22Rv1 (cell line): ENCODE data around the gene DSCAML1.

Experiments used
- H3K27ac ChIP-seq: fragments of 450-650 bp; 2 replicates; pipeline ENCODE4 v1.5.1; 2017
- CTCF ChIP-seq: fragments of 450-650 bp; IDR thresholded peaks from 2 replicates; pipeline ENCODE4 v1.5.1; 2017; ENCODE audit warnings: mild to moderate bottlenecking
- ZFX ChIP-seq: fragments of 450-650 bp; IDR thresholded peaks from 2 replicates; pipeline ENCODE4 v1.6.1; 2017; ENCODE audit warnings: antibody characterized with exemption, borderline replicate concordance

The DSCAML1 gene

GRCh38 chr11:117387992-117388755 lies 408.8 kb downstream of the DSCAML1 start:
- no peak overlapping the region for H3K27ac ChIP-seq

GRCh38 chr11:117385906-117386305 lies 411.1 kb downstream of the DSCAML1 start:
- no peak overlapping the region for H3K27ac ChIP-seq
- TF ChIP-seq CTCF = no peak
- TF ChIP-seq ZFX = no peak

More at GRCh38 chr11:117387992-117388755, 408.8 kb downstream of the DSCAML1 start:
- no peak for TF ChIP-seq ZFX
- no peak for TF ChIP-seq CTCF

- H3K27ac ChIP-seq = no peak overlapping the region
- no peak for TF ChIP-seq ZFX
- TF ChIP-seq CTCF = no peak
Measured at GRCh38 chr11:117385471-117385870, 411.5 kb downstream of the DSCAML1 start.

- H3K27ac ChIP-seq = no peak overlapping the region
- TF ChIP-seq CTCF = no peak
- TF ChIP-seq ZFX = no peak
Measured at GRCh38 chr11:117384045-117384444, 413.0 kb downstream of the DSCAML1 start.

GRCh38 chr11:117382746-117383145 lies 414.3 kb downstream of the DSCAML1 start:
- no peak for TF ChIP-seq CTCF
- no peak for TF ChIP-seq ZFX
- H3K27ac ChIP-seq = no peak overlapping the region

- H3K27ac ChIP-seq = no peak overlapping the region
- TF ChIP-seq ZFX (no peak), CTCF (no peak)
Measured at GRCh38 chr11:117381481-117382387, 415.3 kb downstream of the DSCAML1 start.

- no peak overlapping the region for H3K27ac ChIP-seq
- no peak for TF ChIP-seq ZFX
- TF ChIP-seq CTCF = no peak
Measured at GRCh38 chr11:117380676-117381075, 416.3 kb downstream of the DSCAML1 start.
